Tibial artery (tissue), 4 donors: ENCODE results near the gene KIF13A.
"Not testable (repeated sequence)": the region's sequence is repeated elsewhere in the genome, so short reads cannot be mapped to it uniquely, and the experiment has no call there.

Experiments
- DNase-seq, 2 donors: peaks; one replicate each; pipeline ENCODE4 v3.0.0-alpha.2; 2019
- H3K27ac ChIP-seq, 2 donors: fragments of 200-600 bp; sonication (generic) in 1 of 2; 1 replicate in 1 of 2; 2 replicates in 1 of 2; pipeline ENCODE4 v1.5.1; 2018 to 2019; ENCODE audit warnings: mild to moderate bottlenecking in 1 of 2
- H3K27me3 ChIP-seq, 2 donors: fragments of 200-600 bp; sonication (generic) in 1 of 2; one replicate each; pipeline versions ENCODE4 v1.5.1 to v1.6.0; 2016 to 2019
- H3K36me3 ChIP-seq, 3 donors: fragments of 200-600 bp; sonication (generic) in 2 of 3; one replicate each; pipeline ENCODE4 v1.5.1; 2016 to 2019; ENCODE audit warnings: mild to moderate bottlenecking in 2 of 3
- H3K4me1 ChIP-seq, 4 donors: fragments of 200-600 bp; sonication (generic) in 2 of 4; 1 replicate in 3 of 4; 2 replicates in 1 of 4; pipeline ENCODE4 v1.5.1; 2016 to 2019
- H3K4me3 ChIP-seq, 2 donors: fragments of 200-600 bp; sonication (generic) in 1 of 2; 1 replicate in 1 of 2; 2 replicates in 1 of 2; pipeline ENCODE4 v1.5.1; 2018 to 2019; ENCODE audit warnings: mild to moderate bottlenecking in 2 of 2
- H3K9me3 ChIP-seq, 3 donors: fragments of 200-600 bp; sonication (generic) in 1 of 3; one replicate each; pipeline ENCODE4 v1.5.1; 2016 to 2019
- CTCF ChIP-seq, 2 experiments: fragments of 200-600 bp in 1 of 2; fragments of 450-650 bp in 1 of 2; IDR thresholded peaks; one replicate each; pipeline ENCODE4 v1.5.1; 2017 to 2019; ENCODE audit warnings: antibody characterized with exemption in 2 of 2, mild to moderate bottlenecking in 1 of 2, moderate library complexity in 1 of 2
- intact Hi-C: fragments of 100-400 bp; cut with DNase I; formaldehyde crosslinking; loops from one replicate; pipeline ENCODE4 v1.15.0; 2023; ENCODE audit warnings: low total_unique reads

KIF13A gene

GRCh38 chr6:17845598-17845997 is 141.8 kb downstream of the KIF13A start:
- H3K9me3 ChIP-seq: no peaks in the 10 kb centered on the region
- H3K4me1 ChIP-seq: peaks cover 0 to 23% (median 0%) of the 10 kb centered on the region in 4 donors
- no peak for TF ChIP-seq CTCF (IDR thresholded peaks at IDR 0.05)
- no peak overlapping the region for H3K27ac ChIP-seq
- no peaks in the 10 kb centered on the region for H3K27me3 ChIP-seq
- H3K4me3 ChIP-seq: no peak overlapping the region
- intact Hi-C loops: no loop called here
- peaks cover 25 to 37% (median 30%) of the 10 kb centered on the region in 3 donors for H3K36me3 ChIP-seq
- DNase-seq: no peak

- DNase-seq, intact Hi-C loops, H3K4me3 ChIP-seq, H3K9me3 ChIP-seq, H3K27ac ChIP-seq, H3K27me3 ChIP-seq: not testable (repeated sequence)
- H3K4me1 ChIP-seq: peaks cover 0 to 18% (median 0%) of the 10 kb centered on the region in 4 donors
- H3K36me3 ChIP-seq: peaks cover 21 to 30% (median 24%) of the 10 kb centered on the region in 3 donors
Observed at GRCh38 chr6:17844967-17845366, 142.5 kb downstream of the KIF13A start.

GRCh38 chr6:17842934-17843821 is 144.3 kb downstream of the KIF13A start:
- intact Hi-C loops: no loop called here
- peaks cover 6 to 13% (median 7%) of the 10 kb centered on the region in 3 donors for H3K36me3 ChIP-seq
- peaks cover 0 to 18% (median 0%) of the 10 kb centered on the region in 4 donors for H3K4me1 ChIP-seq
- H3K4me3 ChIP-seq: no peak overlapping the region
- H3K27ac ChIP-seq: no peak overlapping the region
- no peak for DNase-seq
- TF ChIP-seq CTCF (IDR thresholded peaks at IDR 0.05): no peak
- no peaks in the 10 kb centered on the region for H3K9me3 ChIP-seq
- no peaks in the 10 kb centered on the region for H3K27me3 ChIP-seq

- no peaks in the 10 kb centered on the region for H3K9me3 ChIP-seq
- no peak for DNase-seq
- H3K36me3 ChIP-seq: peaks cover 6 to 10% (median 8%) of the 10 kb centered on the region in 3 donors
- peaks cover 0 to 18% (median 0%) of the 10 kb centered on the region in 4 donors for H3K4me1 ChIP-seq
- no peaks in the 10 kb centered on the region for H3K27me3 ChIP-seq
- TF ChIP-seq CTCF (IDR thresholded peaks at IDR 0.05): no peak
- intact Hi-C loops: no loop called here
- no peak overlapping the region for H3K27ac ChIP-seq
- no peak overlapping the region for H3K4me3 ChIP-seq
Observed at GRCh38 chr6:17842014-17842776, 145.2 kb downstream of the KIF13A start.

GRCh38 chr6:17839513-17840223 is 147.8 kb downstream of the KIF13A start:
- H3K4me3 ChIP-seq: no peak overlapping the region
- no peaks in the 10 kb centered on the region for H3K27me3 ChIP-seq
- H3K9me3 ChIP-seq: no peaks in the 10 kb centered on the region
- H3K27ac ChIP-seq: no peak overlapping the region
- DNase-seq: no peak
- TF ChIP-seq CTCF (IDR thresholded peaks at IDR 0.05): no peak
- H3K36me3 ChIP-seq: peaks cover 13 to 25% (median 17%) of the 10 kb centered on the region in 3 donors
- peaks cover 0 to 18% (median 0%) of the 10 kb centered on the region in 4 donors for H3K4me1 ChIP-seq
- intact Hi-C loops: loop anchor here (5.0 kb wide), 1 partner anchor 283 kb away; the partner anchor contains the start of gene NHLRC1
